HG03439 (cell line): Measurements from ENCODE around the gene SYT6.

ENCODE experiments used
- ATAC-seq: cut with Tn5 transposase; IDR thresholded peaks from one replicate; pipeline ENCODE4 v1.9.1; 2021; ENCODE audit warnings: mild to moderate bottlenecking, moderate library complexity; ENCODE audit not compliant: unreplicated experiment

SYT6 gene

GRCh38 chr1:114094675-114095074 lies 59.0 kb downstream of the SYT6 start:
- ATAC-seq = no peak

DNA sequence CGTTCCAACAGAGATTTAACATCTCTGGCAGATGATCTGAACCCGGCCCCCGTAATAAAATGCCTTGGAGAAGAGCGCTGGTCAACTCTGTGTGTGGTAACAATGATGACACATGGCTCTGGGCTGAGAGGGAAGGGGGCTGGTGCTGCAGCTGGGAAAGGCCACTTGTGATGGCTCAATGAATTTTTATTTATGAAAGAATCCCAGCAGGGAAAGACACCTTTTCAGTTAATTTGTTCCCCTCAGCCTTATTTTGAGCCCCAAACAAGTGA lies 59.4 kb downstream of the SYT6 start:
- no peak for ATAC-seq

GRCh38 chr1:114093624-114094362 lies 59.9 kb downstream of the SYT6 start:
- ATAC-seq = no peak

DNA sequence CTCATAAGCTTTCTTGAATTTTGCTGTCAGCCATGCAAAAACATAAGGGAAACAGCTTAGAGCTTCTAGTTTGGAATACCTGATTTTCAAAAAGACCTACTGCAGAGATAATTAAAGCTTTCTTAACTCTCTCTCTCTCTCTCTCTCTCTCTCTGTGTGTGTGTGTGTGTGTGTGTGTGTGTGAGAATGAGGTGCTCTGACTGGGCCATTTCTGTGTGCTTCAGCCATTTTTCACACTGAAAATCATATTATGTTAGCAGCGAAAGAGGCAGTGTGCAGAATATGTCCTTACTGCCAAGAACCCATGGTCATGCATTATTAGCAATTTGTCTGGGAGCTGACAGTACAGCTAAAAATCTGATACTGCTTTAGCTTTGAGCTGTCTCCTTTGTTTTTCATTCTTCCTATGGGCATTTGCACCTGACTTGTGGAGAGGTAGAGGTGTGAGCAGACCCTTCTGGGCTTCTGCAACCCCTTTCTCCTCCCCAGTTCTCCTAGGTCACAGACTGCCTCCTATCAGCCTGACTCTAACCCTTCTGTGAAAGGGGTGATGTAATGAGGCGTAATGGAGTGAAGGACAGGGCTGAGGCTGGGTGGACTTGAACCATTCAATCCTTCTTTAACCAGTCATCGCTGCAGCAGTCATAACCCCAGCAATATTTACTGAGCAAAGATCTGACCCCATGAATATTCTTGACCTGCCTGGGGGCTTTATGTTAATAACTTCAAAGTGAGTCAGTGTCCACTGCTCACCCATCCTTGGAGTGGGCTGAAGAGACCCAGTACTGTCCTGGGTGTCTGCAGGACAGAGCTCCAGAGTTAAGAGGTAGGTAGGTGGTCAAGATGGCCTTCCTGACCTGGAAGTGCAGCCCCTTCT lies 61.2 kb downstream of the SYT6 start:
- no peak for ATAC-seq

DNA sequence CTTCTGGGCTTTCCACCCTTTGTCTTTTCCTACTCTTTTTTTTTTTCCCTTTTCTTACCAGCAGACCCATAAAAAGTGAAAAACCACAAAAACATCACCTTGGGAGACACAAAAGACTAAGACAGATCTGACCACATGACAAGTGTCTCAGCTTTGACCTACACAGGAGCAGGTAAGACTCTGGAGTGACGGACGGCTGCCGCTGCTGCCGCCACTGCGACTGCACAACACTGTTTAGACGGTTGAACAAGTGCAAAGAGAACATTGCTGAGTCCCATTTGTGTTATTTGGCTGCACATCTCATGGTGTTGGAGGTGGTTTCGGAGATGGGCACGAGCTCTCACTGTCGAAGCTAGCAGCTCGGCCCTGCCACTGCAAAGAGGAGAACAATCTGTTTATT lies 62.0 kb downstream of the SYT6 start:
- ATAC-seq = no peak

DNA sequence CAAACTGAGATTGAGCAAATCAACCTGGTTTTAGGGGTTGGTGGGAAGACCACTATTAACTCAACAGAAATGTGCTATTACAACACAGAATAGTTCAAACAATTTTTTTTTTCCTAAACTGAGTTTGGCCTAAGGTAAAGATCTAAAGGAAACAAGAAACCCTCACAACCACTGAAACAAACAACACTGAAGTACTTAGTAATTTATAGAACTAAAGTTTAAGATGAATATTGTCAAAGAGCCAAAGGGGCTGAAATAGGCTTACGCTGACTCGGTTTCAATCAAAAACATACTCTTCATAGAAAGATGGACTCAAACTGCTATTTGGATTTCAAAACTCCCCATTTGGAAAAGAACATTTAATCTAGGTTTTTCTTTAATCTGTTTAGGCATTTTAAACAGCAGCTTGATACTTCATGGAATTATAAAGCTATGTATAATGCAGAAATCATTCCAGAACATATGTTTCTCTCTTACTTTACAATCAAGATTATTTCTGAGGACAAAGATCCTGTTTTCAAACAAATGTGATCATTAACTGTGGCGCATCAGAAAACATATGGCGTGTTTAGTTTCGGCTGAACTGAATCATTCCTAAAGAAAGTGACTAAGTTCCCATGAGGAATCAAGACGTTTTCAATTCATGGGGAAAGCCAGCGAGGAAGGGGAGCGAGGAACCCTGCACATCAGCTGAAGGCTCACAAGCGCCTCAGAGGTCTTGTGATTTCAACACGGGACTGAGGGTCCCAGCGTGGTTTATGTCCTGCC lies 62.7 kb downstream of the SYT6 start:
- no peak for ATAC-seq

- ATAC-seq = no peak
Measured at GRCh38 chr1:114089502-114090138, 64.0 kb downstream of the SYT6 start.

DNA sequence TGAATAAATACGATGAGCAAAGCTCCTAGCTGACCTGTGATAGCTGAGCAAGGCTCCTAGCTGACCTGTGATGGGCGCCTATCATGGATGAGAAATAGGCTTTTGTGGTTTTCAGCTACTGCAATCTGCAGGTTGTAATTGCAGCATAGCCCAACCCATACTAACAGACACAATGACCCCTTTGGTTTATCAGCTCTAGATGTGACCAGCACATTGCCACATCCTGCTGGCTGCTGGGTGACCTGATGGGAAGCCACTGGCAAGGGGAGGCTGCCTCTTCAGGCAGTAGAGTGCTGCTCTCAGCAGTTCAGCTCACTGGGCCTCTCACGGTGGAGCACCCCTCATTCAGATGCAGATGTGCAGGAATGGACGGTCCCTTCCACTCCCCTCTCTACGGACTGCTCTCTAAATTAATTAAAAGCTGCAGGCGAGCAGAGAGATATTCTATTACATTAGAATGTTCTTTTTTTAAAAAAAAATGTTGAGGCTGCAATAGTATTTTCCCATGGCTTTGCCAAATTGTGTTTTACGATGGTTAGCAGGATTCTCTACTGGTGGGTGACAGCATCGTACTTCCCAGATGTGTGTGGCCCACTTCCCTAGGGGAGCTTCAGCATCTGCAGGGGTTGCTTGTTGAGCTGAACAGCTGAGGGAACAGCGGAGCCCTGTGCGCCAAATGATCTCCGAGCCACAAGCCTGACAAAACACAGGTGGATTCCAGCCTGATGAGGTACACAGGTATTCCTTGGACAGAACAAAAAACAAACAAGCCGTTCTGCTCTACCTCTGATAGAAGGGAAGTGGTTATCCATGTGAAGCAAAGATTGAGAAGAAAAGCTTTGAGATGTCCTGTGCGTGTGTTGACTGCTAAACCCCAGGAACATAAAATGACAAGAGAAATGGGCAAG lies 65.0 kb downstream of the SYT6 start:
- no peak for ATAC-seq

DNA sequence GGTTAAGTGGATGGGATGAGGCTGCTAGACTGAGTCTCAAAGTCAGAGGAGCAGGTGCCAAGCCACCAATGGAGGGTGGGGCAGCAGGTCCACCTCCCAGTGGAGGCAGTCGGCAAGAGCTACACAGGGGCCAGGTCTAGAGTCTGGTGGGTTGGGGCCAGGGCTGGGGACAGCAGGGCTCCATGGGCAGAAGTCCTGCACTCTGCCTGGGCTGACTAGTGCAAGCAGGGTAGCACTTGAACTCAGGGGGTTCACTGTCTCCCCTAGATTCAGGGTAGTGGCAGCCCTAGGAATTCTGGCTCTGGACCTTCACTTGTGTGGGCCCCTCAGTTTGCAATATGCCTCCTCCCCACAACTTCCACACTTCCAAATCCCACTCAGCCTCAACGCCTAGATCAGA lies 66.2 kb downstream of the SYT6 start:
- no peak for ATAC-seq

DNA sequence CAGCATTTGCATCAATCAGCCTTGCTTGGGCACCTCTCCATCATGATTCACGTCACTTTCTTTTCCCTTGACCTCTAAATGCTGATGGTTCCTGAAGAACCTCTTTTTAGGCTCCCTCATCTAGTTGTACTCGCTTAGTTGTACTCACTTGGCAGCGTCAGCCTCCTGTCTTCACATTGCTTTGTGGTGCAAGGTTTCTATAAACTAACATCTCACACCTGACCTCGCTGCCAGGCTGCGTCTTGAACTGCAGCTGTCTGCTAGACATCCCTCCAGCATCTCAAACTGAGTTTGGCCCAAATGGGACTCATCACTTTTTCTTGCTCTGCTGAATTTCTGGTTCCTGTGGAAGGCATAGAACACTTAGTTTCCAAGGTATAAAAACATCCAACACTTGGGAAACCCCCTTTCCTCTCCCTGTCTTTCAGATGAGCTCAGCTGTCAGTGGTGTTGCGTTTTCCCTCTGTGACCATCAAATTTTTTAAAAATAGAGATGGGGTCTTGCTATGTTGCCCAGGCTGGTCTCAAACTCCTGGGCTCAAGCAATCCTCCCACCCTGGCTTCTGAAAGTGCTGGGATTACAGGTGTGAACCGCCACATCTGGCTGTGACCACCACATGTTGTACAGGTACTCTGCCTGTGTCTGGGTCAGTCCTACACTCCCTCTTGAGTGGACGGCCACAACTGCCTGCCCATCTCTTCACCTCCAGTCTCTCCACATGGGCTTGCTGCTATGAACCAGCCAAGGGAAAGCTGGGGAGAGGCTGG lies 66.9 kb downstream of the SYT6 start:
- ATAC-seq = no peak

DNA sequence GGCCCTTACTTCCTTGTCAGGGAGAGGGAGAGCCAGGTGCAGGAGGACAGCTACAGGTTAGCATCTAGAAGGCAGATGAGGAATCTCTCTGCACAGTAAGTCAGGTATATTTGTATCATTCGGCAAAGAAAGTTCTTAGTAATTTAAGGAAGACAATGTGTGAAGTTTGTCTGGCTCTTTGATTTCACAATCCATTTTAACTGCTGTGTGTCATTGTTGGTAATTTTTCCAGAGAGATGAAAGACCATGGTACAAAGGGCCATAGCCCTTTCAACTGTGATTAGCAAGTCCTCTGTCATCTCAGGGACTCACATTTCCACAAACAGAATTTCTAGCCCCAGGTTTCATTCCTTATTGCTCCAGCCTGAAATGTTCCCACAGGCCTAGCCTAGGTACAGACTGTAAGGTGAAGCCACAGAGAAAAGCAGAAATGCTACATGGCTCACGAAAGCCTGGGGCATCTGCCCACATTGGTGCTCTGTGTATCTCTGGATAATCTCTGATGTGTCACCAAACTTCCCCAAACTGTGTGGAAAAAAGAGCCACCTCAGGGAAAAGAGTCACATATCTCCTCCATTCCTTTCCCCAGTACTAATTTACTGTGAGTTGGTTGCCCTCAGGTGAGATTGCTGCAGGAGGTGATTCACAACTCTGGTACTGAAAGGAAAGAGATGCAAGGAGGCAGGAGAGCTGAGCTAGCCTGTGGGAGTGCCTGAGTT lies 70.6 kb downstream of the SYT6 start:
- no peak for ATAC-seq

GRCh38 chr1:114082304-114082630 lies 71.4 kb downstream of the SYT6 start:
- no peak for ATAC-seq

GRCh38 chr1:114081437-114082303 lies 72.0 kb downstream of the SYT6 start:
- ATAC-seq = no peak

- ATAC-seq = no peak
Measured at GRCh38 chr1:114080511-114081436, 72.9 kb downstream of the SYT6 start.

DNA sequence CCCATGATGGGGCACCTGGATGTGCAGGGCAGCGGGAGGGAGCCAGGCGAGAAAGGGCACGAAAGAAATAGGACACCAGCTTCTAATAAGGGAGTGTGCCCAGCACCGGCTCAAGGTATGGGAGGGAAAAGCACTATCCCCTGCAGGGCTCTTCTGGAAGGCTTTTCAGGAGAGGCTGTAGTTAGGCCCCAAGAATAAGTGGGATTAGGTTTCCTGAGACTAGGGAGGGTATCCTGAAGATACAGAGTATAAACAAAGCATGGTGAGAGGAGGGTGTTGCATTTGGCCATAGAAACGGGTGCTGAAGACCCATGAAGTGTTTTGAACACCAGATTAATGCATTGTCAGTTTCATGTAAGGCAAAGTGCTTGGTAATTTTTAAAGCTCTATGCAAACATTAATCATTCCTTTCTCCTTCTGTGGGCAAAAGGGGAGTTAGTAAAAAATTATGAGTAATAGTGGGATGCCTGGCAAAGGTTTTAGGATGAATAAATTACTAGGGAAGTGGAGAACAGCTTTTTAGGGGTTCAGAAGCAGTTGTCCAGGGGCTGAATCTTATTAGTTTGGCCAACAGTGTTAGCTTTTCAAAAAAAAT lies 74.0 kb downstream of the SYT6 start:
- ATAC-seq = no peak

- ATAC-seq = no peak
Measured at GRCh38 chr1:114078116-114078515, 75.6 kb downstream of the SYT6 start.

DNA sequence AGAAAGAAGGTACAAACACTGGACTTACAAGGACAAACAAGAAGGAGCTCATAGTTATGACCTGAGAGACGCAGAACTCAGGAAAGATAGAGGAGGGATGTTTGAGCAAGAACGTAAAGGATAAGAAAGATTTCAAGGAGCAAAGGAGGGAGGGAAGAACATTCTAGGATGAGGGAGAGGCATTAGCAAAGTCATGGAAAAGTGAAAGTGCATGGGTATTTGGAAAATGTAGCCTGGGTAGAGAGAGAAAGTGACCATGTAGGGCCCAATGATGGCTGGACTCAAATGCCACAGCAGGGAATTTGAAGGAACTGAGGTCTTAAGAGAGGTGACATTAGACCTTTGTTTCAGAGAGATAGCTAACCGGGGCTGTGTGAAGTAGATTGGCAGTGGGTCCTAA lies 76.5 kb downstream of the SYT6 start:
- ATAC-seq = no peak
